GM23338 (cell line): ENCODE measurements around the gene GIGYF1. TPM values are rescaled to one million over a fixed set of nuclear protein-coding genes. Genes with fewer than 3 reads are reported as not detected.

ENCODE experiments used
- ATAC-seq: fragments of 200-7000 bp; cut with Tn5 transposase; 3 replicates; pipeline ENCODE4 v1.9.1; 2020
- DNase-seq: peaks from one replicate; pipeline ENCODE4 v3.0.0-alpha.2; 2015; ENCODE audit warnings: low spot score
- H2AFZ ChIP-seq: fragments of 200-600 bp; sonication (generic); 2 replicates; pipeline ENCODE4 v1.8.0; 2016; ENCODE audit warnings: antibody characterized with exemption, mild to moderate bottlenecking, moderate library complexity
- H3F3A ChIP-seq: fragments of 200-600 bp; sonication (generic); replicated peaks from 2 replicates; pipeline ENCODE4 v1.8.0; 2017; ENCODE audit warnings: antibody characterized with exemption, mixed run types, low read depth
- H3K27ac ChIP-seq: fragments of 200-600 bp; sonication (generic); 2 replicates; pipeline ENCODE4 v1.6.1; 2016; ENCODE audit warnings: low read depth
- H3K27me3 ChIP-seq: fragments of 200-600 bp; sonication (generic); 2 replicates; pipeline ENCODE4 v1.8.0; 2016; ENCODE audit warnings: mild to moderate bottlenecking, mixed run types, moderate library complexity; ENCODE audit not compliant: insufficient read depth
- H3K36me3 ChIP-seq: fragments of 200-600 bp; sonication (generic); 2 replicates; pipeline ENCODE4 v1.8.0; 2016; ENCODE audit warnings: mild to moderate bottlenecking; ENCODE audit not compliant: insufficient read depth
- H3K4me1 ChIP-seq: fragments of 200-600 bp; sonication (generic); 2 replicates; pipeline ENCODE4 v1.8.0; 2016; ENCODE audit warnings: mild to moderate bottlenecking, moderate library complexity; ENCODE audit not compliant: insufficient read depth
- H3K4me2 ChIP-seq: fragments of 200-600 bp; sonication (generic); 2 replicates; pipeline ENCODE4 v1.7.1; 2017; ENCODE audit warnings: mixed run types
- H3K4me3 ChIP-seq: fragments of 200-600 bp; sonication (generic); 2 replicates; pipeline ENCODE4 v1.6.1; 2016; ENCODE audit warnings: mixed run types
- H3K79me2 ChIP-seq: fragments of 200-600 bp; sonication (generic); replicated peaks from 2 replicates; pipeline ENCODE4 v1.8.0; 2017; ENCODE audit warnings: mild to moderate bottlenecking; ENCODE audit not compliant: insufficient read depth
- H3K9me2 ChIP-seq: fragments of 200-600 bp; sonication (generic); 2 replicates; pipeline ENCODE4 v1.8.0; 2017; ENCODE audit not compliant: insufficient read depth
- H4K20me1 ChIP-seq: fragments of 200-600 bp; sonication (generic); replicated peaks from 2 replicates; pipeline ENCODE4 v1.8.0; 2017; ENCODE audit warnings: mild to moderate bottlenecking; ENCODE audit not compliant: insufficient read depth
- H3K27ac Mint-ChIP-seq: 2 replicates; pipeline ENCODE4 v1.8.0; 2020; ENCODE audit warnings: inconsistent platforms, mild to moderate bottlenecking, moderate library complexity, mixed read lengths
- H3K27me3 Mint-ChIP-seq: 3 replicates; pipeline ENCODE4 v1.8.0; 2022; ENCODE audit warnings: low read depth, mild to moderate bottlenecking, moderate library complexity, mixed read lengths, inconsistent platforms; ENCODE audit not compliant: insufficient read depth, poor library complexity
- H3K36me3 Mint-ChIP-seq: 3 replicates; pipeline ENCODE4 v1.8.0; 2021; ENCODE audit warnings: low read depth, mild to moderate bottlenecking, inconsistent platforms, moderate library complexity, mixed read lengths
- H3K4me1 Mint-ChIP-seq: 3 replicates; pipeline ENCODE4 v1.8.0; 2020; ENCODE audit warnings: mild to moderate bottlenecking, inconsistent platforms, mixed read lengths
- H3K4me3 Mint-ChIP-seq: 3 replicates; pipeline ENCODE4 v1.8.0; 2021; ENCODE audit warnings: moderate library complexity, mild to moderate bottlenecking, inconsistent platforms, mixed read lengths
- H3K9me3 Mint-ChIP-seq: 3 replicates; pipeline ENCODE4 v1.8.0; 2020; ENCODE audit warnings: moderate library complexity, mild to moderate bottlenecking, inconsistent platforms, mixed read lengths
- CREB1 ChIP-seq: fragments of 250-450 bp; sonication (Bioruptor Pico); IDR thresholded peaks from 2 replicates; pipeline ENCODE4 v1.5.0; 2020; ENCODE audit warnings: low read depth, mild to moderate bottlenecking, moderate library complexity
- NANOG ChIP-seq: IDR thresholded peaks from 2 replicates; pipeline ENCODE4 v1.6.1; 2016; ENCODE audit warnings: antibody characterized with exemption, borderline replicate concordance
- polyA plus RNA-seq: library from polyadenylated mRNA; unstranded; fragments of >200 nt; fragmentation: Nextera tagmentation; extraction: Ambion mirVana; gene quantifications from 2 replicates; pipeline ENCODE4 v1.2.1, GENCODE V29; 2016
- total RNA-seq: library from RNA; depleted of rRNA; stranded (reverse); fragments of >200 nt; shearing (Covaris generic); gene quantifications from 2 replicates; pipeline ENCODE4 v1.2.3, GENCODE V29; 2014
- TF ChIP-seq, protein P1 (sequence below): fragments of 250-450 bp; sonication (Bioruptor Pico); IDR thresholded peaks from 2 replicates; pipeline ENCODE4 v1.5.0; 2020; ENCODE audit warnings: mild to moderate bottlenecking, moderate library complexity
- TF ChIP-seq, protein P2 (sequence below), 2 experiments: fragments of 200-600 bp in 1 of 2; sonication (generic) in 1 of 2; conservative IDR thresholded peaks; 2 replicates each; pipeline versions ENCODE4 v1.5.1 to v1.6.1; 2016 to 2017; ENCODE audit warnings: antibody characterized with exemption in 2 of 2, low read depth in 2 of 2, mild to moderate bottlenecking in 2 of 2, moderate library complexity in 1 of 2

The GIGYF1 gene
- total and polyA plus RNA-seq, 2 experiments from 2014 or later: 40.4 to 69.8 TPM

DNA sequence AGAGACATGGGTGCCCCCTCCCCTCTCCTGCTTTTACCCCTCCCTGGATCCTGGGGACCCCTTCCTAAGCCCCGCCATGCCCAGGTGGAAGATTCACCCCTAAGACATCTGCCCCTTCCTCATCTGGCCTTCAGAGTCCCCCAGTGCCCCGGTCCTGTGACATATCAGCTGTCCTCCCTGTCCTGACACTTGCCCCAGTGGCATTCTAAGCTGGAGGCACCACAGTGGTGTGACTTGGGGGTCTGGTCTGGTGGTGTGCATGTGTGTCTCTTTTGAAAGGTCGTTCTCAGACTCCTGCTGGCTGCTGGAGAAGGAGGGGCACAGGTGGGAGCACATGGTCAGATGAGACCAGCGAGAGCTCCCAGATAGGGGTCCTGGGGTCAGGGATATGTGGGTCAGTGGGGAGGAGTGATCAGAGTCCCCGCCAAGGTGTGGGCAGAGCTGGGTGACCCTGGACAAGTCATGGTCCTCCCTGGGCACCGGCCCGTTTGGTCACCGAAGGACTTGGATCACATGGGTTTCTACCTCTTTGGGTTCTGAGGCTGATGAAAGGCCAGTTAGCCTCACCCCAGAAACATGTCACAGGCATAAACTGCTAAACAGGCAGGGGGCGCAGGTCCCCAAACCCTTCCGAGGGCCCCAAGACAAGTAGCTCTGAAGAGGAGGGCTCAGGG lies 52.1 kb downstream of the GIGYF1 start:
- Mint-ChIP-seq H3K36me3 (no peaks in the 10 kb centered on the region), H3K9me3 (no peaks in the 10 kb centered on the region), H3K4me3 (no peak overlapping the region), H3K27me3 (peaks cover 4% of the 10 kb centered on the region), H3K27ac (no peak overlapping the region), H3K4me1 (peaks cover 27% of the 10 kb centered on the region)
- DNase-seq (no peak), ATAC-seq (no peak)
- Histone ChIP-seq H3K4me3 (peak overlapping the region; percentile 46; the same call in 1 of the 2 replicates), H3K27ac (no peak overlapping the region), H3F3A (0 out of 2 replicates have a peak, but pooled peaks cover 4% of the 10 kb centered on the region), H3K9me2 (no peaks in the 10 kb centered on the region), H3K27me3 (no peaks in the 10 kb centered on the region), H4K20me1 (no peaks in the 10 kb centered on the region), H3K4me2 (peak overlapping the region; percentile 57), H3K4me1 (peaks cover 4% of the 10 kb centered on the region; the same call in 1 of the 2 replicates), H3K36me3 (no peaks in the 10 kb centered on the region), H3K79me2 (no peaks in the 10 kb centered on the region), H2AFZ (peak overlapping the region; percentile 12; the same call in 1 of the 2 replicates)
- TF ChIP-seq NANOG (no peak), CREB1 (CRISPR knock-in tag) (no peak)
- TF ChIP-seq, protein P1, sequence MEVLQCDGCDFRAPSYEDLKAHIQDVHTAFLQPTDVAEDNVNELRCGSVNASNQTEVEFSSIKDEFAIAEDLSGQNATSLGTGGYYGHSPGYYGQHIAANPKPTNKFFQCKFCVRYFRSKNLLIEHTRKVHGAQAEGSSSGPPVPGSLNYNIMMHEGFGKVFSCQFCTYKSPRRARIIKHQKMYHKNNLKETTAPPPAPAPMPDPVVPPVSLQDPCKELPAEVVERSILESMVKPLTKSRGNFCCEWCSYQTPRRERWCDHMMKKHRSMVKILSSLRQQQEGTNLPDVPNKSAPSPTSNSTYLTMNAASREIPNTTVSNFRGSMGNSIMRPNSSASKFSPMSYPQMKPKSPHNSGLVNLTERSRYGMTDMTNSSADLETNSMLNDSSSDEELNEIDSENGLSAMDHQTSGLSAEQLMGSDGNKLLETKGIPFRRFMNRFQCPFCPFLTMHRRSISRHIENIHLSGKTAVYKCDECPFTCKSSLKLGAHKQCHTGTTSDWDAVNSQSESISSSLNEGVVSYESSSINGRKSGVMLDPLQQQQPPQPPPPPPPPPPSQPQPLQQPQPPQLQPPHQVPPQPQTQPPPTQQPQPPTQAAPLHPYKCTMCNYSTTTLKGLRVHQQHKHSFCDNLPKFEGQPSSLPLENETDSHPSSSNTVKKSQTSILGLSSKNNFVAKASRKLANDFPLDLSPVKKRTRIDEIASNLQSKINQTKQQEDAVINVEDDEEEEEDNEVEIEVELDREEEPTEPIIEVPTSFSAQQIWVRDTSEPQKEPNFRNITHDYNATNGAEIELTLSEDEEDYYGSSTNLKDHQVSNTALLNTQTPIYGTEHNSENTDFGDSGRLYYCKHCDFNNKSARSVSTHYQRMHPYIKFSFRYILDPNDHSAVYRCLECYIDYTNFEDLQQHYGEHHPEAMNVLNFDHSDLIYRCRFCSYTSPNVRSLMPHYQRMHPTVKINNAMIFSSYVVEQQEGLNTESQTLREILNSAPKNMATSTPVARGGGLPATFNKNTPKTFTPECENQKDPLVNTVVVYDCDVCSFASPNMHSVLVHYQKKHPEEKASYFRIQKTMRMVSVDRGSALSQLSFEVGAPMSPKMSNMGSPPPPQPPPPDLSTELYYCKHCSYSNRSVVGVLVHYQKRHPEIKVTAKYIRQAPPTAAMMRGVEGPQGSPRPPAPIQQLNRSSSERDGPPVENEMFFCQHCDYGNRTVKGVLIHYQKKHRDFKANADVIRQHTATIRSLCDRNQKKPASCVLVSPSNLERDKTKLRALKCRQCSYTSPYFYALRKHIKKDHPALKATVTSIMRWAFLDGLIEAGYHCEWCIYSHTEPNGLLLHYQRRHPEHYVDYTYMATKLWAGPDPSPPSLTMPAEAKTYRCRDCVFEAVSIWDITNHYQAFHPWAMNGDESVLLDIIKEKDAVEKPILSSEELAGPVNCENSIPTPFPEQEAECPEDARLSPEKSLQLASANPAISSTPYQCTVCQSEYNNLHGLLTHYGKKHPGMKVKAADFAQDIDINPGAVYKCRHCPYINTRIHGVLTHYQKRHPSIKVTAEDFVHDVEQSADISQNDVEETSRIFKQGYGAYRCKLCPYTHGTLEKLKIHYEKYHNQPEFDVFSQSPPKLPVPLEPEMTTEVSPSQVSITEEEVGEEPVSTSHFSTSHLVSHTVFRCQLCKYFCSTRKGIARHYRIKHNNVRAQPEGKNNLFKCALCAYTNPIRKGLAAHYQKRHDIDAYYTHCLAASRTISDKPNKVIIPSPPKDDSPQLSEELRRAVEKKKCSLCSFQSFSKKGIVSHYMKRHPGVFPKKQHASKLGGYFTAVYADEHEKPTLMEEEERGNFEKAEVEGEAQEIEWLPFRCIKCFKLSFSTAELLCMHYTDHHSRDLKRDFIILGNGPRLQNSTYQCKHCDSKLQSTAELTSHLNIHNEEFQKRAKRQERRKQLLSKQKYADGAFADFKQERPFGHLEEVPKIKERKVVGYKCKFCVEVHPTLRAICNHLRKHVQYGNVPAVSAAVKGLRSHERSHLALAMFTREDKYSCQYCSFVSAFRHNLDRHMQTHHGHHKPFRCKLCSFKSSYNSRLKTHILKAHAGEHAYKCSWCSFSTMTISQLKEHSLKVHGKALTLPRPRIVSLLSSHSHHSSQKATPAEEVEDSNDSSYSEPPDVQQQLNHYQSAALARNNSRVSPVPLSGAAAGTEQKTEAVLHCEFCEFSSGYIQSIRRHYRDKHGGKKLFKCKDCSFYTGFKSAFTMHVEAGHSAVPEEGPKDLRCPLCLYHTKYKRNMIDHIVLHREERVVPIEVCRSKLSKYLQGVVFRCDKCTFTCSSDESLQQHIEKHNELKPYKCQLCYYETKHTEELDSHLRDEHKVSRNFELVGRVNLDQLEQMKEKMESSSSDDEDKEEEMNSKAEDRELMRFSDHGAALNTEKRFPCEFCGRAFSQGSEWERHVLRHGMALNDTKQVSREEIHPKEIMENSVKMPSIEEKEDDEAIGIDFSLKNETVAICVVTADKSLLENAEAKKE: no peak
- TF ChIP-seq, protein P2, sequence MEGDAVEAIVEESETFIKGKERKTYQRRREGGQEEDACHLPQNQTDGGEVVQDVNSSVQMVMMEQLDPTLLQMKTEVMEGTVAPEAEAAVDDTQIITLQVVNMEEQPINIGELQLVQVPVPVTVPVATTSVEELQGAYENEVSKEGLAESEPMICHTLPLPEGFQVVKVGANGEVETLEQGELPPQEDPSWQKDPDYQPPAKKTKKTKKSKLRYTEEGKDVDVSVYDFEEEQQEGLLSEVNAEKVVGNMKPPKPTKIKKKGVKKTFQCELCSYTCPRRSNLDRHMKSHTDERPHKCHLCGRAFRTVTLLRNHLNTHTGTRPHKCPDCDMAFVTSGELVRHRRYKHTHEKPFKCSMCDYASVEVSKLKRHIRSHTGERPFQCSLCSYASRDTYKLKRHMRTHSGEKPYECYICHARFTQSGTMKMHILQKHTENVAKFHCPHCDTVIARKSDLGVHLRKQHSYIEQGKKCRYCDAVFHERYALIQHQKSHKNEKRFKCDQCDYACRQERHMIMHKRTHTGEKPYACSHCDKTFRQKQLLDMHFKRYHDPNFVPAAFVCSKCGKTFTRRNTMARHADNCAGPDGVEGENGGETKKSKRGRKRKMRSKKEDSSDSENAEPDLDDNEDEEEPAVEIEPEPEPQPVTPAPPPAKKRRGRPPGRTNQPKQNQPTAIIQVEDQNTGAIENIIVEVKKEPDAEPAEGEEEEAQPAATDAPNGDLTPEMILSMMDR (conservative IDR thresholded peaks at IDR 0.05; ENCODE audit: low read depth in 2 of 2): peak; percentile 38 to 52
